ENCODE results near the gene OR6C75. TPM values are rescaled to one million over a fixed set of nuclear protein-coding genes. Genes with fewer than 3 reads are reported as not detected.
"Not testable (repeated sequence)": the region's sequence is repeated elsewhere in the genome, so short reads cannot be mapped to it uniquely, and the experiment has no call there.

The OR6C75 gene
- total RNA-seq, result not detected

DNA sequence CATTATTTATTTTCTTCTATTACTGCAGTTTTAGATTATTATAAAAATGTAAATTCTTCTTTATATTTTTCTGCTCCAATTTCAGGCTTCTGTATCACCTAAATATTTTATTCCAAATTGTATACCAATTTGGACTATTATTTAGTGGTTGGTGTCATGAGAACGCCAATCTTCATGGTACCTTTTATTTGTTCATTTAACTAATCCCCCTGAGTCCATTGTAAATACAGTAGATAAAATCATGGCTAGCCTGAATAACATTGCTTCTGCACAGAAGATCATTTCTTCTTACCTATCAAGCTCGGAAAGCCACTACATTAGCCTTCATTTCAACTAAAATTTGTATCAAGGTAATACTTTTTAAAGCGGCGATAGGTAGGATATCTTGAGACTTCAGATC is at the start of gene OR6C75:
OR6C75 (plus strand) TSS at position 301 of the 400 bp plus-strand sequence. CDS start 2,136 bp downstream, outside the sequence.
- H3K4me3 ChIP-seq, result no peak within 1 kb of the TSS
- no peaks in the 10 kb centered on the region for H3K9me3 ChIP-seq
- TF ChIP-seq EP300 (IDR thresholded peaks at IDR 0.05), result no peak
- TF ChIP-seq POLR2AphosphoS5 (IDR thresholded peaks at IDR 0.05), result no peak
- no peak for TF ChIP-seq POLR2A (IDR thresholded peaks at IDR 0.05)
- TF ChIP-seq CTCF (IDR thresholded peaks at IDR 0.05), result no peak
- DNase-seq, result no peak
- no peaks in the 10 kb centered on the region for H3K27me3 ChIP-seq
- no peak for ATAC-seq (ENCODE audit: low FRiP score in 2 of 2)
- WGBS, 2 donors, result 91 to 94% methylated on average over 4 of the region's 4 CpGs
- no peaks in the 10 kb centered on the region for H3K36me3 ChIP-seq
- H3K27ac ChIP-seq, result no peak within 1 kb of the TSS
- no peaks in the 10 kb centered on the region for H3K4me1 ChIP-seq

DNA sequence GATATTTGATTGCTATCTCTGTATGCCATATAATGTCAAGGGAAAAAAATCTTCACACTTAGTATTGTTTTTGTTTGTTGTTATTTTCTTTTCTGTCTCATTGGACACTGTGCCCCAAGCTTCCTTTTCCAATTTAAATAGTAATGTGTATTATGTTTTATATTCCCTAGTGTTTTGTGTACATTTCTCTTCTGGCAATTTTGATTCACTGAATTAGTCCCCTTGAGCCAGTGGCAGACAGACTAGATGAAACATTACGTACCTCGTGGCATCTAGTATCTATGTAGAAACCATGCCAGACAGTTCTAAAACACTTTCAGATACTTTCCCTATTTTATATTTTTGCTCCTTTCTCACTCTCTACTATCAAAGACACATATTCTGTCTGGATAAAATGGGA is 48.7 kb upstream of the OR6C75 start, which contains the start of gene OR6C1:
OR6C1 (plus strand) TSS at position 301 of the 400 bp plus-strand sequence. CDS start 6,257 bp downstream, outside the sequence.
- no peak for DNase-seq
- WGBS, 2 donors, result 78 to 86% methylated on average over 2 of the region's 2 CpGs
- H3K9me3 ChIP-seq, result no peaks in the 10 kb centered on the region
- no peaks in the 10 kb centered on the region for H3K27me3 ChIP-seq
- no peak for ATAC-seq (ENCODE audit: low FRiP score in 2 of 2)
- no peak within 1 kb of the TSS for H3K4me3 ChIP-seq
- H3K36me3 ChIP-seq, result no peaks in the 10 kb centered on the region
- H3K4me1 ChIP-seq, result no peaks in the 10 kb centered on the region
- TF ChIP-seq POLR2A (IDR thresholded peaks at IDR 0.05) (no peak), EP300 (IDR thresholded peaks at IDR 0.05) (no peak), CTCF (IDR thresholded peaks at IDR 0.05) (no peak), POLR2AphosphoS5 (IDR thresholded peaks at IDR 0.05) (no peak)
- no peak within 1 kb of the TSS for H3K27ac ChIP-seq

DNA sequence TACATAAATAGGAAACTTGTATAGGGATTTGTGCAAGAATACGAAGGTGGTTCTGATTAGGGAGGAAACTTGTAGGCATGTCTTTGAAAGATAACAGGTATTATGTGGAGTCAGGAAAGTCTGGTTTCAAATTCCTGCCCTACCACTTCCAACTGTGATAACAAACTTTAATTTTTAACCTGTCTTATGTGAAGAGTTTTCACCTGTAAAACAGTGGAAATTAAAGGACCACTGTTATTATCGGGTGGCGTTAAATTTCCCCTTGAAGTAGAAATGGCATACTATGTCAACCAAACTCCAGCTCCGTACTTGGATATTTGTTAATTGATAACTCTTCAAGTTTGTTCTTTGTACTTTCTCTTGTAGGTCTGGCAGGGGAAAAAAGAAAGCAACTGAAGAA is 42.6 kb upstream of the OR6C75 start:
- H3K9me3 ChIP-seq, result no peaks in the 10 kb centered on the region
- WGBS, 2 donors, result 55 to 58% methylated on average over 4 of the region's 4 CpGs
- H3K27ac ChIP-seq, result no peak overlapping the region
- no peak for DNase-seq
- no peak overlapping the region for H3K4me3 ChIP-seq
- no peaks in the 10 kb centered on the region for H3K36me3 ChIP-seq
- ATAC-seq (ENCODE audit: low FRiP score in 2 of 2), result no peak
- no peaks in the 10 kb centered on the region for H3K27me3 ChIP-seq
- TF ChIP-seq POLR2AphosphoS5 (IDR thresholded peaks at IDR 0.05) (no peak), EP300 (IDR thresholded peaks at IDR 0.05) (no peak), POLR2A (IDR thresholded peaks at IDR 0.05) (no peak), CTCF (IDR thresholded peaks at IDR 0.05) (no peak)
- no peaks in the 10 kb centered on the region for H3K4me1 ChIP-seq

DNA sequence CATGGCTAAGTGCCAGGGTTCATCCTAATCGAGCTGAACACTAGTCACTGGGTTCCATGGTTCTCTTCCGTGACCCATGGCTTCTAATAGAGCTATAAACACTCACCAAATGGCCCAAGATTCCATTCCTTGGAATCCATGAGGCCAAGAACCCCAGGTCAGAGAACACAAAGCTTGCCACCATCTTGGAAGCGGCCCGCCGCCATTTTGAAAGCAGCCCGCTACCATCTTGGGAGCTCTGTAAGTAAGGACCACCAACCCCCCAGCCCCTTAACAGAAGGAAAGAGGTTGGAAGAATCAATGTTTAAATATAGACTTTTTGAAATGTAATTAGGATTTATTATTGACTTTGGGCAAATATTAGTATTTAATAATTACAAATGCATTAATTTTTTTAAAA is 37.0 kb upstream of the OR6C75 start:
- not testable (repeated sequence) for ATAC-seq (ENCODE audit: low FRiP score in 2 of 2)

GRCh38 chr12:55330446-55330845 is 32.3 kb upstream of the OR6C75 start, which contains the start of gene OR6C3:
Gene OR6C3 (plus strand): TSS chr12:55330746. CDS start chr12:55331701, 955 bp downstream.
- ATAC-seq (ENCODE audit: low FRiP score in 2 of 2) (no peak), DNase-seq (no peak)
- Histone ChIP-seq H3K27ac (no peak within 1 kb of the TSS), H3K4me1 (no peaks in the 10 kb centered on the region), H3K36me3 (no peaks in the 10 kb centered on the region), H3K9me3 (no peaks in the 10 kb centered on the region), H3K27me3 (no peaks in the 10 kb centered on the region), H3K4me3 (no peak within 1 kb of the TSS)
- no peak for TF ChIP-seq POLR2A (IDR thresholded peaks at IDR 0.05)
- no peak for TF ChIP-seq CTCF (IDR thresholded peaks at IDR 0.05)
- no peak for TF ChIP-seq POLR2AphosphoS5 (IDR thresholded peaks at IDR 0.05)
- TF ChIP-seq EP300 (IDR thresholded peaks at IDR 0.05), result no peak
- 93 to 94% methylated on average over 1 of the region's 1 CpG for WGBS, 2 donors

More for the DNA sequence above, 37.0 kb upstream of the OR6C75 start:
- not testable (repeated sequence) for H3K9me3 ChIP-seq, H3K27me3 ChIP-seq, H3K27ac ChIP-seq, DNase-seq, H3K36me3 ChIP-seq, H3K4me1 ChIP-seq, H3K4me3 ChIP-seq
- WGBS, 2 donors, result 92 to 93% methylated on average over 4 to 6 of the region's 6 CpGs

Data from upper lobe of left lung (tissue), 6 donors.